GM18502 (cell line): ENCODE data around the gene PLA2G4D.

ENCODE experiments used
- ATAC-seq: cut with Tn5 transposase; IDR thresholded peaks from one replicate; pipeline ENCODE4 v1.9.1; 2021; ENCODE audit warnings: mild to moderate bottlenecking; ENCODE audit not compliant: unreplicated experiment, poor library complexity

PLA2G4D gene, protein sequence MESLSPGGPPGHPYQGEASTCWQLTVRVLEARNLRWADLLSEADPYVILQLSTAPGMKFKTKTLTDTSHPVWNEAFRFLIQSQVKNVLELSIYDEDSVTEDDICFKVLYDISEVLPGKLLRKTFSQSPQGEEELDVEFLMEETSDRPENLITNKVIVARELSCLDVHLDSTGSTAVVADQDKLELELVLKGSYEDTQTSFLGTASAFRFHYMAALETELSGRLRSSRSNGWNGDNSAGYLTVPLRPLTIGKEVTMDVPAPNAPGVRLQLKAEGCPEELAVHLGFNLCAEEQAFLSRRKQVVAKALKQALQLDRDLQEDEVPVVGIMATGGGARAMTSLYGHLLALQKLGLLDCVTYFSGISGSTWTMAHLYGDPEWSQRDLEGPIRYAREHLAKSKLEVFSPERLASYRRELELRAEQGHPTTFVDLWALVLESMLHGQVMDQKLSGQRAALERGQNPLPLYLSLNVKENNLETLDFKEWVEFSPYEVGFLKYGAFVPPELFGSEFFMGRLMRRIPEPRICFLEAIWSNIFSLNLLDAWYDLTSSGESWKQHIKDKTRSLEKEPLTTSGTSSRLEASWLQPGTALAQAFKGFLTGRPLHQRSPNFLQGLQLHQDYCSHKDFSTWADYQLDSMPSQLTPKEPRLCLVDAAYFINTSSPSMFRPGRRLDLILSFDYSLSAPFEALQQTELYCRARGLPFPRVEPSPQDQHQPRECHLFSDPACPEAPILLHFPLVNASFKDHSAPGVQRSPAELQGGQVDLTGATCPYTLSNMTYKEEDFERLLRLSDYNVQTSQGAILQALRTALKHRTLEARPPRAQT

DNA sequence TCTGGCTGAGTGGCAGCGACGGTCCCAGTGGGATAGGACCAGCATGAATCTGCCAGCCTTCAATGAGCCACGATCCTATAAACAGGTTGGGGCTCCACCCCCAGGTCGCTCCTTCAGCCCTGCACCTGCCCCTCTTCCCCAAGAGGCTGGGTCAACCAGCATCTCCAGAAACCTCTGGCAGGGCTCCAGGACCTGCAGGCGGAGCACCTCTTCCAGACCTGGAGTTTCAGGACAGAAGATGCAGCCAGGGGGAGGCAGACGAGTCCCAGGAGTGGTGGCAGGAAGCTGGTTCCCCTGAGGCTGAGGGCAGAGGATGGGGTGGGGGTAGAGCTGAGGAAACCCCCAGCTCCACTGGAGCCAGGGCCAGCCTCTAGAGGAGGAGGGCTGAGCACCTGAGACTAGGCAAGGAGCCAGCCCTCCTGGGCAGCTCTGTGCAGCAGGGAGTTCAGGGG lies at the start of gene PLA2G4D:
PLA2G4D (minus strand) TSS at position 51 of the 452 bp plus-strand sequence. CDS start 103 bp downstream, outside the sequence.
- no peak for ATAC-seq

DNA sequence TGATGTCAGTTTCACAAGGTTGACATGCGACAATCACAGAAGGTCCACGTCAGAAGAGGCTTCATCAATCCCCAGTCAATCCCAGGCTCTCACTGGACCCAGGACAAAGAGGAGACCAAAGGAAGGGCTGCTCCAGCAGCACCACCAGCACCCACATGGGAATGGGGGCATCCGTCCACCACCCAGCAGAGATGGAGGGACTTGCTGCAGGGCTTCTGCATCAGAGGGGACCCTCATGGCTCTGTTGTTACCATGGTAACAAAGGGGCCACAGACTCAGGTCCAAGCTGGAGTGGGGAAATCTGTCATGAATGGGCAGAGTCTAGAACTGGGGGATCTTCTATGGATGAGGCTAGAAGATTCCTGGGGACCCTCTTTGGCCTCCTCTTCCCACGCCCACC lies 49.0 kb upstream of the PLA2G4D start:
- ATAC-seq = no peak

DNA sequence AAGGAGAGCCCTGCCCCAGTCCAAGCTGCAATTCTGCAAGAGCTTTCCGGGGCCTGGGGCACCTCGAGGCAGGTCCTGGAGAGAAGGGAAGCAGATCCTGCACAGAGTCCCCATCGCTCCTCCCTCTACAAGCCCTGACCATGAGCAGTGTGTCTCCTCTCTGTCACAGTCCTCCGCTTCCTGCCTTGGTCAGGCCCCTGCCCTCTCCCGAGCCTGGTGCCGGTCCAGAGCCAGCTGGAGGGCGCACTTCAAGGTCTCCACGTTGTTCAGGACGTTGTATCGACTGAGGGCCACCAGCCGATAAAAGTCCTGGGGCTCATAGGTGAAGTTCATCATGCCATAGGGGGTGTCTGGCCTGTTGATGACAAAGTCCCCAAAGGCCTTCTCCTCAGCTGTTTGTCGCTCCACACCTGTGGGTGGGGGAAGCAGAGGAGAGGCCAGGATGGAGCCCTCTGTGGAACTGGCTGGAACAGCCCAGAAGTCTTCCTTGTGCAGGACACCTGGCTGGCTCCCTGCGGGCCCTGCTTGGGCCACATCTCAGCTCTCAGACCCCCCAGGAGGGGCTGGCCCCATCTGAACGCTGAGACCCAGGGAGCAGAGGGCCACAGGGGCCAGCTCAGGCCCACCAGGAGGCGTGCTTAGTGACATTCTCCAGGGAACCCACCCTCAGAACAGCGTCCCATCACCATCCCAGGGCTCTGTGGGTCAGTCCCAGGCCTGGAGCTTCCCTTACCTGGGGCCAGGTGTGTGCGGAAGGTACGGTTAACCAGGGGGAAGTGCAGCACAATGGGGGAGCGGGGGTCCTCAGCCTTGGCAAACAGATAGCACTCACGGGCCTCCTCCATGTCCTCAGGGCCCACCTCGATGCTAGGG lies 47.7 kb upstream of the PLA2G4D start:
- no peak for ATAC-seq

DNA sequence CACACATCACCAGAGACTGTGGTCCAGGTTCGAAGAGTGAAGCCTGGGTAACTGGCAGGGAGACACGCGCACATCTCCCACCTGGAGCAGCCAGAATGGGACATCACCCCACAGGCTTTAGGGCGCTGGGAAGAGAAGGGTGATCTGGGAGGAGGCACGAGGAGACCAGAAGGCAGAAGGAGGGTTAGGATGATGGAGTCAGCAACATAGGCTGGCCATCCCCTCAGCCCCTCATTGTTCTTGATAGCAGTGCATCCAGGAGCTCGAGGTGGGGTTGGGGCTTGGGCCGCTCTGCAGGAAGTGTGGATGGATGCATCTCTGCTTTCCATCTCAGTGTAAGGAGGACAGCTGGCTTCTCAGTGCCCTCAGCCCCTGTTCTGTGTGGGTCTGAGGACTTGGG lies 46.9 kb upstream of the PLA2G4D start:
- ATAC-seq = no peak

DNA sequence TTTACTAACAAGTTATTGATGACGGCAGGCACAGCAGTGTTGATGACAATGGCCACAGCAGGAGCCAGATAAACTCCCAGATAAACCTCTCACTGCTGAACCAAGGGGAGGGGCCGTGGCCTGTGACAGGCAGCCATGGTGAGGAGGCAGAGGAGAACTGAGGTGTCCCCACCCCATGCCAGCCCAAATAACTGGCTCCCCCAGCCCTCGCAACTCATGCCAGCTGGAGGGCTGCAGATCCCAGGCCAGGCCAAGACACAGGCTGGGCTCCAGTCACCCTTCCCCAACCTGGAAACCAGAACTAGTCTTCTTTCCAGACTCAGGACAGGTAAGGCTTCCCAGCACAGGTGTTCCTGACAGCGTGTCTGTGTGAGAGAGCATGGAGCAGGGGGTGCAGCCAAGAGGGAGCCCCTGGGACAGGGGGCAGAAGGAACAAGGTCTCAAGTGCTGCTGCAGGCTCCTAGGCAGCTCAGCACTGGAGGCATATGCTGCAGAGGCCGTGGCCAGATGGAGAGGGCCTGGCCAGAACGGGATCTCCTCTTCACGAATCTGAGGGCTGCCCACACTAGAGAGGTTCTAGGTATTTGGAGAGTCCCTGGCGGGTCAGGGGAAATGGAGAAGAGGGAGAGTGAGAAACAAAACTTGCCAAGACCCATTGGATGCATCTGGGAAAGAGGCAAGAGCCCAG lies 46.2 kb upstream of the PLA2G4D start:
- ATAC-seq = no peak

DNA sequence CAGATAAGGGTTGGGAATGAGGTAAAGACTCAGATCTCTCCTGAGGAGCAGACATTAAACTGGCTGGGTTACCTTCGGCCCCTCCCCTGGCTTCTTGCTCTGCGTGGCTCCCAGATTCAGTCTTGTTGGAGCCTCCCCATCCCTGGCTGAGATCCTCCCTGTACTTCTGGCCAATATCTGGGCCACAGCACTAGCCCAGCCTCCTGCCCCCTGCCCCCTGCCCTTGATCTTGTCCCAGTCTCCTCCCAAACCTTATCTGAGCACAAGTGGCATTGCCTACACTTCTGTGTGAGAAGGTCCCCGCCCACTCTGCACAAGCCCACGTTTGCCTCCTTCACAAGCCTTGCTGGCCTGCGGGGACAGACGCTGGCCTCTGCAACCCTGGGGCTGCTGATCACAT lies 45.2 kb upstream of the PLA2G4D start:
- ATAC-seq = no peak

DNA sequence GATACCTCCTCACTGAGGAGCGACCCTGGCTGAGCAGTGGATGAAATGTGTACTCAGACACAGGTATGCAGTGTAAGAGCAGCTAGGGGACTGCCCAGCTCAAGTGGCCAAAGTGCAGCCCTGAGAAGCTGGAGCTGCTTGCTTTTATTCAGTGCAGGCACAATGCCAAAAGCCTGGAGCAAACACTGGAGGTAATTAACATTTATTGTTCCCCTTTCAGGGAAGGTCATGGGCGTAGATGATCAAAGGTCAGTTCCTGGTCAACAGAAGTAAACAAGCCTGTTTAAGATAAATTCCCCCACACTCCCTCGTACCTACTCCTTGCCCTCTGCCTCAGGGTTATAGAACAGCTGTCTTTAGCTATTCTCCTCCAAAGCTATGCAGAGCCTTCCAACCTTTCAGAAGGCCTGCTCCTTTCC lies 44.6 kb upstream of the PLA2G4D start:
- no peak for ATAC-seq

DNA sequence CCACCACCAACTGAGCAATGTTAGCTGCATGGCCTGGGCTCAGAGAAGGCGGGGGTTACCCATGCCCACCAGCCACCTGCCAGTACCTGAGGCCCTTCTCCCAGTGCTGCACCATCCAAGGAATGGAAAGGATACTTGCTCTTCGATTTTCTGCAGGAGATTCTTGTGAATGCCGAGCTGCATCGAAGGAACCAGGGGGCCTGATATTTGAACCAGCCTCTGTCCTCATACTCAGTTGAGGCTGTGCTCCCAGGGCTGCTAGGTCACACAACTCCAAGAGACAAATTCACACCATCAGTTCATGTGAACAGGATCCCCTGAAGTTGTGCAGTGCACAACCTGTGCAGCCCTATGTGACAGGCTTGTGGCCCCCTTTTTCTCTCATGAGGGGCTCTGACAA lies 44.0 kb upstream of the PLA2G4D start:
- no peak for ATAC-seq

DNA sequence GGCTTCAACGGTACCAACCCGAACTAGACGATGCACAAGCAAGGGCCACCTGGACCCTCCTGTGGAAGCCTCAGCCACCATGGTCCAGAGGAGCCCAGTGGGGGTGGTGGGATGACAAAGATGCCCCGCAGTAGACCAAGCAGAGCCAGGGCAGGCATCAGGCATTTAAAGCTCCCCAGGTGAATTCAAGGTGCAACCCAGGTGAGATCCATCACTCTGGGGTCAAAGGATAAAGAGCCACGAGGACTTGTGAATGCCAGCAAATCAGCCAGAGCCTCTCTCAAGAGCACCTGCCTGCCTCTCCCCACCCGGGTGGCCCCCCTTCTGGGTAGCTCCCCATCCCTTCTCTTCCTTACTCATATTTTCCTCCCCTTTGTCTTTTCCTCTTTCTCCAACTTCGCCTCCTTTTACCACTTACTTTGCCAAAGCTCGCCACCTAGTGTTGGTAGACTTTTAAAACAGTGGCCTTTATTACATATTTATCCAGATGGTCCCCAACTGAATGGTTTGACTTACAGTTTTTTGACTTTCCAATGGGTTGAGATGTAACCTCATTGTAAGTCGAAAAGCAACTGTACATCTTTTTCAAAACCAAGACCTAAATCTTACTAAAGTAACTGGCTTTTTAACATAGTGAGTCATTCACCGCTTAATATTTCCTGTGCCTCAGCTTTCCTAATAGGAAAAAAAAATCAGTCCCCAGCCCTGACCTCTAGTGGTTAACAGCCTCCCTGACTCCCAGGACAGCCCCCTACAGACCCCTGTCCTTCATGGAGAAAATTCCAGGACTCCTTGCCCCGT lies 43.3 kb upstream of the PLA2G4D start:
- no peak for ATAC-seq

DNA sequence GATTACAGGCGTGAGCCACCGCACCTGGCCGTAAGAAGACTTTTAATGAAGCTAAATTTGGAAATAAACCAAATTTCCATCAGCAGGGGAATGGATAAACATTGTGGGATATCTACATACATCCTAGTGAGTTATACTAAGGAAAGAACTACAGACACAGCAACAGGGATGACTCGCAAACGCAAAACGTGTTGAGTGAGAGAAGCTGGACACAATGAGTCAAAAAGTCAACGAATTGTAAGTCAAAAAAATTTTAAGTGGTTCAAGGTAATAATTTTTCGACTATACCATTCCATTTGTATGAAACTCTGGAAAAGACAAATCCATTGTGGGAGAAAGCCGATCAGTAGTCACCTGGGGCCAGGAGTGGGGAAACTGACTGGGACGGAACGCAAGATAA lies 42.2 kb upstream of the PLA2G4D start:
- ATAC-seq = no peak

DNA sequence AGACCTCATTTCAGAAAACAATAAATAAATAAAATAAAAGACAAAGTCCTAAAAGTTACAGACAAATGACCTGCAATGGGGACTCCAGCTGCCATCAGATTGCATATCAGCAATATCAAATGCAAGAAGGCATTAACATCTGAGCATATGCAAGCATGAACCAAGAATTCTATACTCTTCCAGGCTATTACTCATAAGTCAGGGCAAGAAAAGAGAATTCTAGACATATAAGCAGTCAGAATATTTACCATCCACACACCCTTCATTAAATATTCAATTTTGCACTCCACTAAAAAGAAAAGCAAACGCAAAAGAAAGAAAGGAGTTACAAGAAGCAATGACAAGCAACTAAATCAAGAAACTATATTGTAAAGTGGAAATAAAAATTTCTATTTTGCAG lies 41.0 kb upstream of the PLA2G4D start:
- ATAC-seq = no peak

DNA sequence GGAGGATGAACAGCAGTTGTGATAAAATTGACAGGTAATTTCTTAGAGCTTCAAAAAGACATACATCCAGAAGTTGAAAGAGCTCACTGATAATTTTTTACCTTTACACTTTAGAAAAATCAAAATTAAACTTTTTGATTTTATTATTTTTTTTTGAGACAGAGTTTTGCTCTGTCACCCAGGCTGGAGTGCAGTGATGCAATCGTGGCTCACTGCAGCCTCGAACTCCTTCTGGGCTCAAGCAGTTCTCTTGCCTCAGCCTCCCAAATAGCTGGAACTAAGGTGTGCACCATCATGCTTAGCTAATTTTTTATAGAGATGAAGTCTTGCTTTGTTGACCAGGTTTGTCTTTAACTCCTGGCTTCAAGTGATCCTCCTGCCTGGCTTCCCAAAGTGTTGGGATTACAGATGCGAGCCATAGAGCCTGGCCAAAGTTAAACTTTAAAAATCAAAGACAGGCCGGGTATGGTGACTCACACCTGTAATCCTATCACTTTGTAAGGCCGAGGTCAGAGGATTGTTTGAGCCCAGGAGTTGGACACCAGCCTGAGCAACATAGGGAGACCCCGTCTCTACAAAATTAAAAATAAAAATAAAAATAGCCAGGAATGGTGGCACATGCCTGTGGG lies 40.4 kb upstream of the PLA2G4D start:
- ATAC-seq = no peak

DNA sequence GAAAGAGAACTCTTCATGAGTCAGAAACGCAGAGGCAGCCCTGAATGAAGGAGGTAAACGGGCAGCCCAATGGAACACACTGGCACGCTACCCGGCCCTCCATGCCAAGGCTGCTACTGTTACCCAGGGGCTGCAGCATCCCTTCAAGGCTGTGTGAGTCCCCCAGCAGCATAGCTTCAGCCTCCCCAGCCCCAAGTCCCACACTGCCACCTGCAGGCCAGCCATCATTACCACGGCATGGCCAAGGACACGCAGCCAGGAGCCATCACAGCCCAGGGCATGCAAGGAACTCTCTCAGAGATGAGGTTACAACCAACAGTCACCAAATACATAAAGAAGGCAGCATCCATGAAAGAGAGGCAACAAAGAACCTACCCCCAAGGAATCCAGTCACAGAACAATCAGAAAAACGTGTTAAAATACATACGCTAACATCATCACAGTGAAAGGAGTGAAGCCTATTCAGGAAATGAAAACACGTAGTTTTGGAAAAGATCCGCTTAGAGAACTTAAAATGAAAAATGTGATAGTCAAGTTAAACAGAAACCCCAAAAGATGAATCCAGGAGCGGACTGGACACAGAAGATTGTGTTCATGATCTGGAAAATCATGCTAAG lies 39.6 kb upstream of the PLA2G4D start:
- no peak for ATAC-seq

DNA sequence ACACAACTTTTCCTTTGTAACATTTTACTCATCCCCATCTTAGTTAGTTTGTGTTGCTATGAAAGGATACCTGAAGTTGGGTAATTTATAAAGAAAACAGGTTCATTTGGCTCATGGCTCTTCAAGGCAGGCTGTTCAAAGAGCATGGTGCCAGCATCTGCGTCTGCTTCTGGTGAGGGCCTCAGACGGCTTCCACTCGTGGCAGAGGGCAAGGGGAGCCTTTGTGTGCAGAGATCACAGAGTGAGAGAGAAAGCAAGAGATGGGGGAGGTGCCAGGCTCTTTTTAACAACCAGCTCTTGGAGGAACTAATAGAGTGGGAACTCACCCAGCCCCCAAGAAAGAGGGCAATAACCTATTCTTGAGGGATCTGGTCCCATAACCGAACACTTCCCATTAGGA lies 39.0 kb upstream of the PLA2G4D start:
- ATAC-seq = no peak

DNA sequence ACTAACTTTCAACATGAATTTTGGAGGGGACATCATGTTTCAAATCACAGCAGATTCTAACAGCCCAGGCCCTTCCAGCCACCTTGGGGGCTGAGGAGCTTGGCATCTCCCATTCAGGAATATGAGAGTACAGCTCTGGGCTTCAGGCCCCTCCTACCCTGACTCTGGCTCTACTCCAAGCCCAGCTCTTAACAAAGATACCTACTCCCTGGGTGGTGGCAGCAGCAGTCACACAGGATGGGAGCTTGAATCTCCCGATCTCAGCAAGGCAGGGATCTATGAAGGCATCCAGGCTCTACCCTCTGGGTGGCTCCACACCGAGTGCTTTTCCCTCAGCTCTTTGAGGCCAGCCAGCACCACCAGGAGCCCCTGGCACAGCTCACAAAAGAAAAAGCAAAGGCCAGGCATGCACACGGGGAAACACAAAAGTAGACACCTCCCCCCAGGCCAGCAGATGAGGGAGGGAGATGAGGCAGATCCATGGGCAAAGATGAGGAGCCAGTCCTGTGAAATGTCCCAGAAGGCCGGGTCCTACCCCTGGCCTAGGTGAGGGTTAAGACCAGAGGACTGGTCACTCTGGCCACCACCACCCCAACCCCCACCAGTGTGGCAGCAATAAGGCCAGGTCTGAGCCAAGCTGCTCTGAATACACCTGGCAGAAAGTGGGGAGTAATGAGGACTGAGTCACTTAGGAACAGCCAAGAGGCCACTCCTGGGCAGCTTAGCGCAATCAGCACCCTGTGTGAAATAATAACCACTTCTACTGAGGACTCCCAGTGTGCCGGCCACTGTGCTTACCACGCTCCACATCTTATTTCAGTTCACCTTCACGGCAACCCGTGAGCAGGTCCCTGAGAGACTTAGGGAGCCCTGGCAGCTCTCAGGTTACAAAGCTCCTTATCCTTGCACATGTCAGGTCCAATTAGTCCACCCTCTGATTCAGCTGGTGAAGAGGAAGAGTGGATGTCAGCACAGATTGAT lies 37.8 kb upstream of the PLA2G4D start:
- no peak for ATAC-seq

DNA sequence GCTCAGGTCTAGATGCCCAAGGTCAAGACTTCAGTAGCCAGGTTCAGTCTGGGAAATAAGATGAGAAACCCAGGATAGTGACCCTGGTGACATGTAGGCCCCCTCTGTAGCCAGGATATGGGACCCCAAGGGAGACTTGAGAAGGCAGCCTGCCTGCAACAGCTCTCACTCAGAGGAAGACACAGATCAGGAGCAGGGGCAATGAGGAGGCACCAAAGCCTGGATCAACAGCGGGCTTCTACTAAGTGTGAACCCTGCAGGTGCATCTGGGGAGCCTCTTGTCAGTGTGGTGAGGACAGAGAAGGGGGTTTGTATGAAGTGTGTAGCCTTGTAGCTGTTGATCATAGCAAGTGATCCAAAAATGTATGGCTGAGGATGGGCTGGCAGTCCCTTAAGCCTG lies 36.6 kb upstream of the PLA2G4D start:
- no peak for ATAC-seq
